PC-3 (cell line): ENCODE measurements around the gene UBR2. TPM values are rescaled to one million over a fixed set of nuclear protein-coding genes. Genes with fewer than 3 reads are reported as not detected.

Experiments
- ATAC-seq: fragments of 200-7000 bp; cut with Tn5 transposase; 2 replicates; pipeline ENCODE4 v1.9.1; 2020; ENCODE audit warnings: mild to moderate bottlenecking, moderate library complexity
- BruUV-seq: library from RNA; stranded (reverse); fragments of 400-500 nt; replicated peaks from 2 replicates; lab custom pipeline; 2021; lab: Mats Ljungman, UMichigan
- CTCF ChIA-PET: fragments of 300-600 bp; sonication (Branson Sonifier 250); formaldehyde crosslinking; loops from one replicate; lab custom pipeline; 2022; ENCODE audit warnings: antibody characterized with exemption; lab: Charles Lee
- POLR2A ChIA-PET: fragments of 300-600 bp; sonication (Branson Sonifier 250); formaldehyde crosslinking; loops from one replicate; lab custom pipeline; 2022; ENCODE audit warnings: antibody characterized with exemption; ENCODE audit not compliant: unreplicated experiment; lab: Charles Lee
- DNase-seq: peaks from one replicate; pipeline ENCODE4 v3.0.0-alpha.2; 2015
- H2AFZ ChIP-seq: fragments of 300-600 bp; sonication (generic); 2 replicates; pipeline ENCODE4 v1.6.0; 2016; ENCODE audit warnings: antibody characterized with exemption, low read length
- H3F3A ChIP-seq: fragments of 300-600 bp; sonication (generic); one replicate; pipeline ENCODE4 v1.6.0; 2017; ENCODE audit warnings: antibody characterized with exemption, low read length, control low read depth, mild to moderate bottlenecking; ENCODE audit not compliant: unreplicated experiment
- H3K27ac ChIP-seq: fragments of 300-600 bp; sonication (generic); 2 replicates; pipeline ENCODE4 v1.5.1; 2016; ENCODE audit warnings: mild to moderate bottlenecking, low read length
- H3K27me3 ChIP-seq: fragments of 300-600 bp; sonication (generic); 2 replicates; pipeline ENCODE4 v1.6.1; 2016; ENCODE audit warnings: low read length, mixed read lengths
- H3K36me3 ChIP-seq: fragments of 300-600 bp; sonication (generic); 2 replicates; pipeline ENCODE4 v1.6.1; 2016; ENCODE audit warnings: low read depth, mixed run types, low read length, mixed read lengths
- H3K4me1 ChIP-seq: fragments of 300-600 bp; sonication (generic); 2 replicates; pipeline ENCODE4 v1.5.1; 2016; ENCODE audit warnings: low read length; ENCODE audit not compliant: insufficient read depth
- H3K4me2 ChIP-seq: fragments of 300-600 bp; sonication (generic); 2 replicates; pipeline ENCODE4 v1.6.0; 2016; ENCODE audit warnings: low read length
- H3K4me3 ChIP-seq: fragments of 300-600 bp; sonication (generic); 2 replicates; pipeline ENCODE4 v1.5.1; 2016; ENCODE audit warnings: mild to moderate bottlenecking, low read length, mixed read lengths
- H3K79me2 ChIP-seq: fragments of 300-600 bp; sonication (generic); 2 replicates; pipeline ENCODE4 v1.6.1; 2017; ENCODE audit warnings: low read length, mixed read lengths
- H3K9ac ChIP-seq: fragments of 300-600 bp; sonication (generic); 2 replicates; pipeline ENCODE4 v1.6.0; 2016; ENCODE audit warnings: mild to moderate bottlenecking, low read length
- H3K9me2 ChIP-seq: fragments of 300-600 bp; sonication (generic); replicated peaks from 2 replicates; pipeline ENCODE4 v1.6.1; 2016; ENCODE audit warnings: mixed run types, low read length, mixed read lengths
- H3K9me3 ChIP-seq: fragments of 300-600 bp; sonication (generic); 2 replicates; pipeline ENCODE4 v1.6.1; 2016; ENCODE audit warnings: low read length, mixed read lengths
- H4K20me1 ChIP-seq: fragments of 300-600 bp; sonication (generic); 2 replicates; pipeline ENCODE4 v1.6.1; 2016; ENCODE audit warnings: low read length, mixed read lengths
- CTCF ChIP-seq: fragments of 300-600 bp; sonication (generic); conservative IDR thresholded peaks from 2 replicates; pipeline ENCODE4 v1.5.1; 2017; ENCODE audit warnings: antibody characterized with exemption, low read depth, mild to moderate bottlenecking, low read length
- EZH2 ChIP-seq: fragments of 300-600 bp; sonication (generic); IDR thresholded peaks from one replicate; pipeline ENCODE4 v1.6.1; 2017; ENCODE audit warnings: antibody characterized with exemption, mild to moderate bottlenecking, low read length; ENCODE audit not compliant: unreplicated experiment
- EZH2phosphoT487 ChIP-seq: fragments of 300-600 bp; sonication (generic); IDR thresholded peaks from 2 replicates; pipeline ENCODE4 v1.6.1; 2018; ENCODE audit warnings: mild to moderate bottlenecking, antibody characterized with exemption, low read length, borderline replicate concordance
- intact Hi-C: fragments of 100-400 bp; cut with micrococcal nuclease; formaldehyde crosslinking; loops from 2 replicates; pipeline ENCODE4 v1.9.0; 2023
- total RNA-seq: library from RNA; depleted of rRNA; stranded (reverse); fragments of >200 nt; gene quantifications from 2 replicates; pipeline ENCODE4 v1.2.3, GENCODE V29; 2014

The UBR2 gene
- total RNA-seq, 1 experiment from 2014 or later: 19.6 TPM

- H3K9ac ChIP-seq: no peak overlapping the region
- no peaks in the 10 kb centered on the region for H3K36me3 ChIP-seq
- no peaks in the 10 kb centered on the region for H3K79me2 ChIP-seq
- H3K9me2 ChIP-seq: no peaks in the 10 kb centered on the region
- peaks cover 19% of the 10 kb centered on the region for H3K4me1 ChIP-seq
- no peak for TF ChIP-seq EZH2
- TF ChIP-seq EZH2phosphoT487: no peak
- TF ChIP-seq CTCF: no peak
- no peaks in the 10 kb centered on the region for H3K27me3 ChIP-seq
- no peaks in the 10 kb centered on the region for H3K9me3 ChIP-seq
- H3K27ac ChIP-seq: no peak overlapping the region
- ATAC-seq (peak; percentile 72), DNase-seq (no peak)
- ChIA-PET POLR2A (no interaction called here), CTCF (no interaction called here)
- H3K4me2 ChIP-seq: no peak overlapping the region
- no peaks in the 10 kb centered on the region for H3F3A ChIP-seq
- intact Hi-C loops: no loop called here
- no peaks in the 10 kb centered on the region for H4K20me1 ChIP-seq
- H3K4me3 ChIP-seq: no peak overlapping the region
- H2AFZ ChIP-seq: no peak overlapping the region
- no TSS peak for BruUV-seq
These were observed 36.6 kb upstream of the UBR2 start for GRCh38 chr6:42527204-42527603.

GRCh38 chr6:42530296-42530695, 33.5 kb upstream of the UBR2 start:
- Histone ChIP-seq H3K9ac (no peak overlapping the region), H3K79me2 (no peaks in the 10 kb centered on the region), H4K20me1 (no peaks in the 10 kb centered on the region), H3K36me3 (no peaks in the 10 kb centered on the region), H3K9me2 (no peaks in the 10 kb centered on the region), H3K27ac (no peak overlapping the region), H3K9me3 (no peaks in the 10 kb centered on the region), H3K4me1 (peaks cover 19% of the 10 kb centered on the region), H3K27me3 (no peaks in the 10 kb centered on the region), H3K4me2 (no peak overlapping the region), H2AFZ (no peak overlapping the region), H3K4me3 (no peak overlapping the region), H3F3A (no peaks in the 10 kb centered on the region)
- BruUV-seq: no TSS peak
- DNase-seq (no peak), ATAC-seq (no peak)
- intact Hi-C loops: loop anchor here (5.0 kb wide), 1 partner anchor 268 kb away; no protein-coding TSS in a partner anchor
- ChIA-PET POLR2A (no interaction called here), CTCF (no interaction called here)
- no peak for TF ChIP-seq EZH2

DNA sequence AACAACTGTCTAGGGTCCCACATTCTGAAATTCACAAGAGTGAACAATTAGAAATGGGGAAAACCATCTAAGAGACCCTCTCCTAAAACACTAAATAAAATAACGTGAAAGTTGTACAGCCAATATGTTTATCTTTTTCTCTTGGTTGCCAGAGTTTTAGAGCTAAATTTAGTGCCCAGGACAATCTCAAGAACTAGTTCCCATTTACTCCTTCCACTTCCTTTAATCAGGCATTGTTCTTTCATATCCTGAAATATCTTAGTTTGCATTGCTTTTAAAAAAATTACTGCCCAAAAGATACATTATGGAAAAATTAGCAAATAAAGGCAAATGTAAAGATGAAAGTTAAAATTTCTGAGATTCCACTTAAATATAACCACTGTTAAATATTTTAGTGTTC, 33.1 kb upstream of the UBR2 start:
- BruUV-seq: no TSS peak
- no peak for DNase-seq
- ChIA-PET POLR2A (no interaction called here), CTCF (no interaction called here)
- no peak overlapping the region for H3K9ac ChIP-seq
- H4K20me1 ChIP-seq: no peaks in the 10 kb centered on the region
- no peak overlapping the region for H3K27ac ChIP-seq
- no peak for TF ChIP-seq EZH2
- TF ChIP-seq EZH2phosphoT487: no peak
- no peak for TF ChIP-seq CTCF
- H3K9me3 ChIP-seq: no peaks in the 10 kb centered on the region
- no peaks in the 10 kb centered on the region for H3K27me3 ChIP-seq
- H3K36me3 ChIP-seq: no peaks in the 10 kb centered on the region
- H3F3A ChIP-seq: no peaks in the 10 kb centered on the region
- ATAC-seq: no peak
- intact Hi-C loops: loop anchor here (5.0 kb wide), 1 partner anchor 268 kb away; no protein-coding TSS in a partner anchor
- no peak overlapping the region for H2AFZ ChIP-seq
- H3K4me3 ChIP-seq: no peak overlapping the region
- H3K4me2 ChIP-seq: no peak overlapping the region
- peaks cover 19% of the 10 kb centered on the region for H3K4me1 ChIP-seq
- no peaks in the 10 kb centered on the region for H3K79me2 ChIP-seq
- H3K9me2 ChIP-seq: no peaks in the 10 kb centered on the region
